ENCODE results near the gene MOB3B. TPM values are rescaled to one million over a fixed set of nuclear protein-coding genes. Genes with fewer than 3 reads are reported as not detected.

Gene MOB3B
- total RNA-seq, 6 experiments from 2014 or later, result not detected

DNA sequence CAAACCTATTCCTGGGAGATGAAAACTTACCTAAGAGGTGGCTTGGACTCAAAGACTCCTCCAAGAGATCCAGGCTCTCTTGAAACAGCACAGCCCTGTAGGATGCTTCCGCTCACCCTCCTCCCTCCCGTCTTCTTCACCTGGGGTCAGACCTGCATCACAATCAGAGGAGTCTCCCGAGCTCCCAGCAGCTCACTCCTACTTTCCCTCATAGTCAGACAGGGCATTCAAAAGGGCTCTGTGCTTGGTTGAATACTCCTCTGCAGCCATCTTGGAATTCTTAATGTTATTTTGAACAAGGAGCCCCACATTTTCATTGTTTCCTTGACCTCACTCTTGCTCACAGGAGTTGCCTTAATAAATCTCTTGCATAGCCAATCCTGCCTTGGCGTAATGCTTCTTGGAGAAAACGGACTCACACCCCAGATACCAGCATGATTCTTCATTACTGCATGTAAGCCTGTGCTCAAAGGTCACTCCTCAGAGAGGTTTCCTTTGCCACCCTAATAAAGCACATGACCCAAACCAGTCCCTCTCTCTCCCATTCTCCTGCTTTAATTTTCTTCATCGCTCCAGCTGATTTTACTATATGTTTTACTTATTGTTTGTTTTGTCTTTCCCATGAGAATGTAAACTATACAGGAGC is 52.6 kb downstream of the MOB3B start:
- H3K27ac Mint-ChIP-seq, result no peak overlapping the region
- peaks cover 8% of the 10 kb centered on the region for H3K27me3 Mint-ChIP-seq (ENCODE audit: insufficient read depth)
- H3K4me3 Mint-ChIP-seq, result no peak overlapping the region
- no peaks in the 10 kb centered on the region for H3K4me1 Mint-ChIP-seq (ENCODE audit: low read depth)
- H3K36me3 Mint-ChIP-seq (ENCODE audit: low read depth), result no peaks in the 10 kb centered on the region
- TF ChIP-seq, protein P1, sequence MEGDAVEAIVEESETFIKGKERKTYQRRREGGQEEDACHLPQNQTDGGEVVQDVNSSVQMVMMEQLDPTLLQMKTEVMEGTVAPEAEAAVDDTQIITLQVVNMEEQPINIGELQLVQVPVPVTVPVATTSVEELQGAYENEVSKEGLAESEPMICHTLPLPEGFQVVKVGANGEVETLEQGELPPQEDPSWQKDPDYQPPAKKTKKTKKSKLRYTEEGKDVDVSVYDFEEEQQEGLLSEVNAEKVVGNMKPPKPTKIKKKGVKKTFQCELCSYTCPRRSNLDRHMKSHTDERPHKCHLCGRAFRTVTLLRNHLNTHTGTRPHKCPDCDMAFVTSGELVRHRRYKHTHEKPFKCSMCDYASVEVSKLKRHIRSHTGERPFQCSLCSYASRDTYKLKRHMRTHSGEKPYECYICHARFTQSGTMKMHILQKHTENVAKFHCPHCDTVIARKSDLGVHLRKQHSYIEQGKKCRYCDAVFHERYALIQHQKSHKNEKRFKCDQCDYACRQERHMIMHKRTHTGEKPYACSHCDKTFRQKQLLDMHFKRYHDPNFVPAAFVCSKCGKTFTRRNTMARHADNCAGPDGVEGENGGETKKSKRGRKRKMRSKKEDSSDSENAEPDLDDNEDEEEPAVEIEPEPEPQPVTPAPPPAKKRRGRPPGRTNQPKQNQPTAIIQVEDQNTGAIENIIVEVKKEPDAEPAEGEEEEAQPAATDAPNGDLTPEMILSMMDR (IDR thresholded peaks at IDR 0.05), result no peak
- no peaks in the 10 kb centered on the region for H3K9me3 Mint-ChIP-seq
- DNase-seq, result no peak

DNA sequence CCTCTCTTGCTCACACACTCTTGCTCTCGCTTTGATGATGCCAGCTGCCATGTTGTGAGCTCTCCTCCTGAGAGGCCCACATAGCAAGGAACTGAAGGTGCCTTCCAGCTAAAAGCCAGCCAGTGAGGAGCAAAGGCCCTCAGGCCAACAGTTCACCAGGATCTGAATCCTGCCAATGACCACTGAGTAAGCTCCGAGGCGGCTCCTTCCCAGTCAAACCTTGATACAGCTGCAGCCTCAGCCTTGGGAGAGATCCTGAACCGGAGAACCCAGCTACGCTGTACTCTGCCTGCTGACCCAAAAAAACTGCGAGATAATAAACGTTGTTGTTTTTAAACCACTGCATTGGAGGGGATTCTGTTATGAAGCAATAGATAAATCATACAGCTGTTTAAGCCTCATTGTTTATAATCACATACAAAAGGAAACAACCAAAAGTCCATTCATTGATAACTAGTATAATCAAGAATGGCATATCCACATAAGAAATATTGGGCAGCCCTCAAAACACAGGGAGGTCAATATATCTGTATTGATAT is 54.5 kb downstream of the MOB3B start:
- H3K27me3 Mint-ChIP-seq (ENCODE audit: insufficient read depth), result peaks cover 8% of the 10 kb centered on the region
- H3K9me3 Mint-ChIP-seq, result no peaks in the 10 kb centered on the region
- no peak for DNase-seq
- H3K36me3 Mint-ChIP-seq (ENCODE audit: low read depth), result no peaks in the 10 kb centered on the region
- H3K4me1 Mint-ChIP-seq (ENCODE audit: low read depth), result no peaks in the 10 kb centered on the region
- H3K4me3 Mint-ChIP-seq, result no peak overlapping the region
- TF ChIP-seq, protein P1 (IDR thresholded peaks at IDR 0.05), result no peak
- H3K27ac Mint-ChIP-seq, result no peak overlapping the region

DNA sequence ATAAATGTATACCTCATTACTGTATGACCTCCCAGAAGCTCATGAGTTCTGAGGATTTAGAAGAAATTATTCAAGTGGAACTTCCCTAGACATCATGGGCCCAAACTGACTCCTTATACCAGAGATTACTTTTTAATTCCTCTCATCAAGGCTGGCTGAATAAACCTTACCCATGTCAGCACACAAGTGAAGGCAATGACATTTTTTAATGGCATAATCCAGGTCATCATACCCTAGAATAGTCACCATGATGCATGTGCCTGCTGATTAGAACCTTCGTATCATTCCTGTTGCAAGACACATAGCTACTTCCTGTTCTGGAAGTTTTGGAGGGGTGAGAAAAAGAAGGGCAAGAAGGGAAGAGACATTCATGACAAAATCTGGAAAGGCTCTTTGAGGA is 55.3 kb downstream of the MOB3B start:
- no peaks in the 10 kb centered on the region for H3K4me1 Mint-ChIP-seq (ENCODE audit: low read depth)
- DNase-seq, result no peak
- H3K4me3 Mint-ChIP-seq, result no peak overlapping the region
- H3K27me3 Mint-ChIP-seq (ENCODE audit: insufficient read depth), result peaks cover 8% of the 10 kb centered on the region
- H3K36me3 Mint-ChIP-seq (ENCODE audit: low read depth), result no peaks in the 10 kb centered on the region
- H3K9me3 Mint-ChIP-seq, result no peaks in the 10 kb centered on the region
- TF ChIP-seq, protein P1 (IDR thresholded peaks at IDR 0.05), result no peak
- H3K27ac Mint-ChIP-seq, result no peak overlapping the region

DNA sequence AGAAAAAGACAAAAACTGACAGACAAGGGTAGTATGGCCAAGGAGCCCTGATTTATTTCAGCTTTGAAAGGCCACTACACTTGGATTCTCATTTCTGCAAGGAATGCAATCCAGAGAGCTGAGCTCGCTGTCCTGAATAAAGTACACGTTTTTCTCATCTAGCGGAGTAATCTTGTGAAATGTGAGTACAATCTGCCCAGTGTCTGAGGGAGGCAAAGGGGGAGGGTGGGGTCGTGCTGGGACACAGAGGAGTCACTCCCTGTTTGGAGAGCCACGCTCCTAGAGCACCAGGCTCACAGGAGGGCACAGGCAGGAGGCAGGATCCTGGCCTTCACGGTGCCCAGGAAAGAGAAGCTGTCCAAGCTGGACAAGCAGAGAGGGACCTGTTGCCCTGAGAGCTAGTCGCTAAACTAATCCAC is 56.5 kb downstream of the MOB3B start:
- Mint-ChIP-seq H3K4me3 (no peak overlapping the region), H3K9me3 (no peaks in the 10 kb centered on the region), H3K27me3 (ENCODE audit: insufficient read depth) (peaks cover 8% of the 10 kb centered on the region), H3K27ac (no peak overlapping the region), H3K36me3 (ENCODE audit: low read depth) (no peaks in the 10 kb centered on the region), H3K4me1 (ENCODE audit: low read depth) (no peaks in the 10 kb centered on the region)
- no peak for DNase-seq
- TF ChIP-seq, protein P1 (IDR thresholded peaks at IDR 0.05), result no peak

DNA sequence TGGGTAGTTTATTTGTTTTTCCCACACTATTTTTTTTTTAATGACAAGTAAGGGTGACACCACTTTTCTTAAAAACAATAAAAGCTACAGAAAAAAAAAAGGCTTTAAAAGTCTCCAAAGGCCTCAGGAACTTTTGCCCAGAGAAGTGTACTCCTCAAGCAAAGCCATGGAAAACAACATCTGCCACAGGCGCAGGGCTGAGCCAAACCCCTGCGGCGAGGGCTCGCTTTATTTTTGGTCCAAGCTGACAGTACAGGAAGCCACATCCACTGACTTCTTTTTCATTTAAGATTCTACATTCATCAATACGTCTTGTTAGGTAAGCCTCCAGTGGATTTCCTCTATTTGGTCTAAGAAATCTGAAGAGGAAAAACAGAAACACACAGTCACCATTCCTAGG is 57.4 kb downstream of the MOB3B start:
- Mint-ChIP-seq H3K36me3 (ENCODE audit: low read depth) (no peaks in the 10 kb centered on the region), H3K27ac (no peak overlapping the region), H3K4me3 (no peak overlapping the region), H3K9me3 (no peaks in the 10 kb centered on the region), H3K27me3 (ENCODE audit: insufficient read depth) (peaks cover 6% of the 10 kb centered on the region), H3K4me1 (ENCODE audit: low read depth) (no peaks in the 10 kb centered on the region)
- TF ChIP-seq, protein P1 (IDR thresholded peaks at IDR 0.05), result no peak
- no peak for DNase-seq

Measured in HFFc6 (cell line).